Upper lobe of left lung (tissue), 6 donors: ENCODE results near the gene MEG3. TPM values are rescaled to one million over a fixed set of nuclear protein-coding genes. Genes with fewer than 3 reads are reported as not detected.

Experiments used
- ATAC-seq, 2 donors: fragments of 200-7000 bp; cut with Tn5 transposase; one replicate each; pipeline ENCODE4 v1.9.1; 2022; ENCODE audit warnings: mild to moderate bottlenecking in 2 of 2, moderate library complexity in 2 of 2; ENCODE audit not compliant: low FRiP score in 2 of 2
- DNase-seq, 2 donors: peaks; one replicate each; pipeline ENCODE4 v3.0.0-alpha.2; 2019 to 2020
- H3K27ac ChIP-seq, 4 donors: fragments of 200-600 bp; sonication (generic); one replicate each; pipeline ENCODE4 v1.5.1; 2016 to 2019
- H3K27me3 ChIP-seq, 4 donors: fragments of 200-600 bp; sonication (generic); one replicate each; pipeline ENCODE4 v1.5.1; 2017 to 2019
- H3K36me3 ChIP-seq, 4 donors: fragments of 200-600 bp; sonication (generic); one replicate each; pipeline ENCODE4 v1.5.1; 2016 to 2019
- H3K4me1 ChIP-seq, 4 donors: fragments of 200-600 bp; sonication (generic); one replicate each; pipeline ENCODE4 v1.5.1; 2018 to 2019
- H3K4me3 ChIP-seq, 4 donors: fragments of 200-600 bp; sonication (generic); one replicate each; pipeline ENCODE4 v1.5.1; 2017 to 2019; ENCODE audit warnings: mild to moderate bottlenecking in 2 of 4, moderate library complexity in 1 of 4
- H3K9me3 ChIP-seq, 4 donors: fragments of 200-600 bp; sonication (generic); one replicate each; pipeline ENCODE4 v1.5.1; 2018 to 2019
- EP300 ChIP-seq, 4 donors: sonication (generic); formaldehyde crosslinking; IDR thresholded peaks; one replicate each; pipeline ENCODE4 v1.5.1; 2017; ENCODE audit warnings: antibody characterized with exemption in 4 of 4, control low read depth in 2 of 4
- POLR2A ChIP-seq, 4 donors: fragments of 450-650 bp; IDR thresholded peaks; one replicate each; pipeline ENCODE4 v1.5.1; 2016 to 2017; ENCODE audit warnings: antibody characterized with exemption in 4 of 4, mild to moderate bottlenecking in 2 of 4
- POLR2AphosphoS5 ChIP-seq, 2 donors: sonication (generic); formaldehyde crosslinking; IDR thresholded peaks; one replicate each; pipeline ENCODE4 v1.5.1; 2017; ENCODE audit warnings: antibody characterized with exemption in 2 of 2
- WGBS, 2 donors: methylation state at CpG; one replicate each; pipeline ENCODE4 v1.1.5; 2017 to 2018; 5-methylcytosine and 5-hydroxymethylcytosine counted together
- total RNA-seq, 6 donors: library from RNA; depleted of rRNA in 4 of 6; stranded (reverse); fragments of >200 nt in 4 of 6; gene quantifications; one replicate each; pipeline versions ENCODE4 v1.1.0 to v1.2.1, GENCODE V29; 2016 to 2021
- TF ChIP-seq, protein P1 (sequence below), 6 experiments: fragments of 450-650 bp in 4 of 6; fragments of 200-600 bp in 2 of 6; sonication (generic) in 2 of 6; IDR thresholded peaks; one replicate each; pipeline ENCODE4 v1.5.1; 2016 to 2019; ENCODE audit warnings: antibody characterized with exemption in 6 of 6
- donor health status: DM: no; HTN: no; CAD: no; lungs with moderate emphysema.
- donor health status: DM: no; HTN: yes; CAD: no; lungs with severe emphysema.

Gene MEG3
- total RNA-seq, 6 donors from 2014 or later, result 3.9 to 39.8 (median 17.5) TPM

- TF ChIP-seq EP300 (IDR thresholded peaks at IDR 0.05) (no peak), POLR2AphosphoS5 (IDR thresholded peaks at IDR 0.05) (no peak), POLR2A (IDR thresholded peaks at IDR 0.05) (no peak)
- TF ChIP-seq, protein P1, sequence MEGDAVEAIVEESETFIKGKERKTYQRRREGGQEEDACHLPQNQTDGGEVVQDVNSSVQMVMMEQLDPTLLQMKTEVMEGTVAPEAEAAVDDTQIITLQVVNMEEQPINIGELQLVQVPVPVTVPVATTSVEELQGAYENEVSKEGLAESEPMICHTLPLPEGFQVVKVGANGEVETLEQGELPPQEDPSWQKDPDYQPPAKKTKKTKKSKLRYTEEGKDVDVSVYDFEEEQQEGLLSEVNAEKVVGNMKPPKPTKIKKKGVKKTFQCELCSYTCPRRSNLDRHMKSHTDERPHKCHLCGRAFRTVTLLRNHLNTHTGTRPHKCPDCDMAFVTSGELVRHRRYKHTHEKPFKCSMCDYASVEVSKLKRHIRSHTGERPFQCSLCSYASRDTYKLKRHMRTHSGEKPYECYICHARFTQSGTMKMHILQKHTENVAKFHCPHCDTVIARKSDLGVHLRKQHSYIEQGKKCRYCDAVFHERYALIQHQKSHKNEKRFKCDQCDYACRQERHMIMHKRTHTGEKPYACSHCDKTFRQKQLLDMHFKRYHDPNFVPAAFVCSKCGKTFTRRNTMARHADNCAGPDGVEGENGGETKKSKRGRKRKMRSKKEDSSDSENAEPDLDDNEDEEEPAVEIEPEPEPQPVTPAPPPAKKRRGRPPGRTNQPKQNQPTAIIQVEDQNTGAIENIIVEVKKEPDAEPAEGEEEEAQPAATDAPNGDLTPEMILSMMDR (IDR thresholded peaks at IDR 0.05), result no peak
- ATAC-seq (no peak), DNase-seq (no peak)
- 78 to 85% methylated on average over 9 of the region's 9 CpGs for WGBS, 2 donors
- H3K27ac ChIP-seq, result no peak overlapping the region
- H3K27me3 ChIP-seq, result no peaks in the 10 kb centered on the region
- no peaks in the 10 kb centered on the region for H3K36me3 ChIP-seq
- H3K9me3 ChIP-seq, result peaks cover 0 to 22% (median 4%) of the 10 kb centered on the region in 4 donors
- H3K4me3 ChIP-seq, result no peak overlapping the region
- H3K4me1 ChIP-seq, result no peaks in the 10 kb centered on the region
These were observed 21.2 kb upstream of the MEG3 start for GRCh38 chr14:100804558-100805309.

- H3K9me3 ChIP-seq, result peaks cover 0 to 37% (median 10%) of the 10 kb centered on the region in 4 donors
- 86 to 93% methylated on average over 9 of the region's 9 CpGs for WGBS, 2 donors
- H3K4me3 ChIP-seq, result no peak overlapping the region
- no peak overlapping the region for H3K27ac ChIP-seq
- H3K27me3 ChIP-seq, result no peaks in the 10 kb centered on the region
- no peak for DNase-seq
- TF ChIP-seq POLR2AphosphoS5 (IDR thresholded peaks at IDR 0.05) (no peak), POLR2A (IDR thresholded peaks at IDR 0.05) (no peak), EP300 (IDR thresholded peaks at IDR 0.05) (no peak)
- TF ChIP-seq, protein P1 (IDR thresholded peaks at IDR 0.05), result no peak
- ATAC-seq, result no peak
- H3K36me3 ChIP-seq, result no peaks in the 10 kb centered on the region
- no peaks in the 10 kb centered on the region for H3K4me1 ChIP-seq
These were observed 19.5 kb upstream of the MEG3 start for GRCh38 chr14:100806386-100806785.

GRCh38 chr14:100807496-100807895 is 18.4 kb upstream of the MEG3 start:
- Histone ChIP-seq H3K27me3 (no peaks in the 10 kb centered on the region), H3K36me3 (no peaks in the 10 kb centered on the region), H3K27ac (no peak overlapping the region), H3K4me3 (no peak overlapping the region), H3K4me1 (no peaks in the 10 kb centered on the region), H3K9me3 (peaks cover 0 to 38% (median 10%) of the 10 kb centered on the region in 4 donors)
- ATAC-seq (no peak), DNase-seq (no peak)
- 81 to 95% methylated on average over 6 to 14 of the region's 14 CpGs for WGBS, 2 donors
- TF ChIP-seq, protein P1 (IDR thresholded peaks at IDR 0.05), result no peak
- no peak for TF ChIP-seq POLR2A (IDR thresholded peaks at IDR 0.05)
- no peak for TF ChIP-seq POLR2AphosphoS5 (IDR thresholded peaks at IDR 0.05)
- no peak for TF ChIP-seq EP300 (IDR thresholded peaks at IDR 0.05)

- H3K9me3 ChIP-seq, result peaks cover 0 to 38% (median 10%) of the 10 kb centered on the region in 4 donors
- ATAC-seq, result no peak
- no peaks in the 10 kb centered on the region for H3K36me3 ChIP-seq
- no peaks in the 10 kb centered on the region for H3K4me1 ChIP-seq
- no peak for TF ChIP-seq POLR2AphosphoS5 (IDR thresholded peaks at IDR 0.05)
- TF ChIP-seq EP300 (IDR thresholded peaks at IDR 0.05), result no peak
- no peak for TF ChIP-seq POLR2A (IDR thresholded peaks at IDR 0.05)
- TF ChIP-seq, protein P1 (IDR thresholded peaks at IDR 0.05), result no peak
- 84 to 86% methylated on average over 15 to 16 of the region's 16 CpGs for WGBS, 2 donors
- H3K27me3 ChIP-seq, result no peaks in the 10 kb centered on the region
- DNase-seq, result no peak
- H3K4me3 ChIP-seq, result no peak overlapping the region
- H3K27ac ChIP-seq, result no peak overlapping the region
These were observed 17.8 kb upstream of the MEG3 start for GRCh38 chr14:100807979-100808734.
